Suprapubic skin (tissue), 4 donors: ENCODE measurements around the gene PDE4D. TPM values are rescaled to one million over a fixed set of nuclear protein-coding genes. Genes with fewer than 3 reads are reported as not detected.

Experiments used
- DNase-seq, 2 donors: peaks; one replicate each; pipeline ENCODE4 v3.0.0-alpha.2; 2019; ENCODE audit warnings: low spot score in 2 of 2
- H3K27ac ChIP-seq: fragments of 200-600 bp; sonication (generic); one replicate; pipeline ENCODE4 v1.5.1; 2019
- H3K27me3 ChIP-seq: fragments of 200-600 bp; sonication (generic); one replicate; pipeline ENCODE4 v1.5.1; 2019
- H3K36me3 ChIP-seq: fragments of 200-600 bp; sonication (generic); one replicate; pipeline ENCODE4 v1.5.1; 2019
- H3K4me1 ChIP-seq: fragments of 200-600 bp; sonication (generic); one replicate; pipeline ENCODE4 v1.5.1; 2019
- H3K4me3 ChIP-seq: fragments of 200-600 bp; sonication (generic); one replicate; pipeline ENCODE4 v1.5.1; 2019; ENCODE audit warnings: mild to moderate bottlenecking
- H3K9me3 ChIP-seq: fragments of 200-600 bp; sonication (generic); one replicate; pipeline ENCODE4 v1.5.1; 2019
- EP300 ChIP-seq: sonication (generic); formaldehyde crosslinking; IDR thresholded peaks from one replicate; pipeline ENCODE4 v1.6.1; 2017; ENCODE audit warnings: antibody characterized with exemption
- POLR2A ChIP-seq, 2 donors: fragments of 450-650 bp; IDR thresholded peaks; one replicate each; pipeline ENCODE4 v1.6.1; 2017; ENCODE audit warnings: antibody characterized with exemption in 2 of 2, mild to moderate bottlenecking in 2 of 2, moderate library complexity in 2 of 2
- POLR2AphosphoS5 ChIP-seq, 3 donors: sonication (generic); formaldehyde crosslinking; IDR thresholded peaks; one replicate each; pipeline ENCODE4 v1.6.1; 2017; ENCODE audit warnings: antibody characterized with exemption in 3 of 3
- WGBS: methylation state at CpG from one replicate; pipeline ENCODE4 v1.1.5; 2018; 5-methylcytosine and 5-hydroxymethylcytosine counted together
- total RNA-seq, 4 donors: library from RNA; depleted of rRNA; stranded (reverse); fragments of >200 nt; gene quantifications; one replicate each; pipeline ENCODE4 v1.1.0, GENCODE V29; 2016
- TF ChIP-seq, protein P1 (sequence below), 2 donors: fragments of 200-600 bp in 1 of 2; fragments of 450-650 bp in 1 of 2; sonication (generic) in 1 of 2; IDR thresholded peaks; one replicate each; pipeline ENCODE4 v1.5.1; 2016 to 2019; ENCODE audit warnings: antibody characterized with exemption in 2 of 2, mild to moderate bottlenecking in 1 of 2, moderate library complexity in 1 of 2

PDE4D gene
- total RNA-seq, 4 donors from 2014 or later: 26.8 to 57.2 (median 29.9) TPM

DNA sequence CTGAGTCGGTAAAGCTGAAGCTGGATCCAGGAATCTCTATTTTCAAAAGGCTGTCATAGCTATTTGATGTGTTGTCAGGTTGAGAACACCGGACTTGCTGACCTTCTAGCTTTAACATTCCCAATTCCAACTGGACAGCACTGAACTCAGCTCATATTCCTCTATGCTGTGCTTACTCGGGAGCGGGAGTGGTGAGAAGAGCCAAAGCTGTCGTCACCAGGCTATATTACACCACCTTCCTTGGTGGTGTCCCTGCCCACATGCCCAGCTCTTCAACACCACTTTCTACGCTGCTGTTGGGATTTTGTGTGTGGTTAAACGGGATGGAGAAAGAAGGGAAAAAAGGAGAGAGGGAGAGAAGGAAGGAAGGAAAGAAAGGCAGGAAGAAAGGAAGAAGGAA, 657.1 kb downstream of the PDE4D start:
- Histone ChIP-seq H3K27me3 (no peaks in the 10 kb centered on the region), H3K9me3 (no peaks in the 10 kb centered on the region), H3K36me3 (no peaks in the 10 kb centered on the region), H3K27ac (no peak overlapping the region), H3K4me1 (no peaks in the 10 kb centered on the region), H3K4me3 (no peak overlapping the region)
- TF ChIP-seq POLR2A (IDR thresholded peaks at IDR 0.05): no peak
- TF ChIP-seq, protein P1, sequence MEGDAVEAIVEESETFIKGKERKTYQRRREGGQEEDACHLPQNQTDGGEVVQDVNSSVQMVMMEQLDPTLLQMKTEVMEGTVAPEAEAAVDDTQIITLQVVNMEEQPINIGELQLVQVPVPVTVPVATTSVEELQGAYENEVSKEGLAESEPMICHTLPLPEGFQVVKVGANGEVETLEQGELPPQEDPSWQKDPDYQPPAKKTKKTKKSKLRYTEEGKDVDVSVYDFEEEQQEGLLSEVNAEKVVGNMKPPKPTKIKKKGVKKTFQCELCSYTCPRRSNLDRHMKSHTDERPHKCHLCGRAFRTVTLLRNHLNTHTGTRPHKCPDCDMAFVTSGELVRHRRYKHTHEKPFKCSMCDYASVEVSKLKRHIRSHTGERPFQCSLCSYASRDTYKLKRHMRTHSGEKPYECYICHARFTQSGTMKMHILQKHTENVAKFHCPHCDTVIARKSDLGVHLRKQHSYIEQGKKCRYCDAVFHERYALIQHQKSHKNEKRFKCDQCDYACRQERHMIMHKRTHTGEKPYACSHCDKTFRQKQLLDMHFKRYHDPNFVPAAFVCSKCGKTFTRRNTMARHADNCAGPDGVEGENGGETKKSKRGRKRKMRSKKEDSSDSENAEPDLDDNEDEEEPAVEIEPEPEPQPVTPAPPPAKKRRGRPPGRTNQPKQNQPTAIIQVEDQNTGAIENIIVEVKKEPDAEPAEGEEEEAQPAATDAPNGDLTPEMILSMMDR (IDR thresholded peaks at IDR 0.05): no peak
- no peak for TF ChIP-seq EP300
- TF ChIP-seq POLR2AphosphoS5 (IDR thresholded peaks at IDR 0.05): no peak
- DNase-seq: no peak
- 91% methylated on average over 7 of the region's 7 CpGs for WGBS

DNA sequence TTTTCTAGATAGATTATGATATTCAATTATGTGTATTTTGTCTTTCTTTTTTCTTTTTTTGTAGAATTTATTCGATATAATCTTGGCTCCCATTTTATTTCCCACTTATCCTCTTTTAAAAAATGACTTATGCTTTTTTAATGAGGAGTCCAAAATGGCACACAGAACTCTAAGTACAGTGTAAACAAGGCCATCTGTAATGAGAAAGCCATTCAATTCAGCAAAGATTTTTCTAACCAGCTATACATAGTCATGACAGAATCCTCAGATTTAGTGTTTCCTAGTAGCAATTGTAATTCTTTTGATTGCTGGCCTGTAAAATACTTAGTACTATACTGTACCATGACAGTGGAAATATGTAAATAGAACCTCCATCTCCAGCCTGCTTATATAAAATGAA, 659.3 kb downstream of the PDE4D start:
- Histone ChIP-seq H3K4me1 (no peaks in the 10 kb centered on the region), H3K9me3 (no peaks in the 10 kb centered on the region), H3K36me3 (no peaks in the 10 kb centered on the region), H3K27ac (no peak overlapping the region), H3K27me3 (no peaks in the 10 kb centered on the region), H3K4me3 (no peak overlapping the region)
- 88% methylated on average over 1 of the region's 1 CpG for WGBS
- no peak for TF ChIP-seq POLR2AphosphoS5 (IDR thresholded peaks at IDR 0.05)
- TF ChIP-seq POLR2A (IDR thresholded peaks at IDR 0.05): no peak
- TF ChIP-seq, protein P1 (IDR thresholded peaks at IDR 0.05): no peak
- TF ChIP-seq EP300: no peak
- DNase-seq: no peak

DNA sequence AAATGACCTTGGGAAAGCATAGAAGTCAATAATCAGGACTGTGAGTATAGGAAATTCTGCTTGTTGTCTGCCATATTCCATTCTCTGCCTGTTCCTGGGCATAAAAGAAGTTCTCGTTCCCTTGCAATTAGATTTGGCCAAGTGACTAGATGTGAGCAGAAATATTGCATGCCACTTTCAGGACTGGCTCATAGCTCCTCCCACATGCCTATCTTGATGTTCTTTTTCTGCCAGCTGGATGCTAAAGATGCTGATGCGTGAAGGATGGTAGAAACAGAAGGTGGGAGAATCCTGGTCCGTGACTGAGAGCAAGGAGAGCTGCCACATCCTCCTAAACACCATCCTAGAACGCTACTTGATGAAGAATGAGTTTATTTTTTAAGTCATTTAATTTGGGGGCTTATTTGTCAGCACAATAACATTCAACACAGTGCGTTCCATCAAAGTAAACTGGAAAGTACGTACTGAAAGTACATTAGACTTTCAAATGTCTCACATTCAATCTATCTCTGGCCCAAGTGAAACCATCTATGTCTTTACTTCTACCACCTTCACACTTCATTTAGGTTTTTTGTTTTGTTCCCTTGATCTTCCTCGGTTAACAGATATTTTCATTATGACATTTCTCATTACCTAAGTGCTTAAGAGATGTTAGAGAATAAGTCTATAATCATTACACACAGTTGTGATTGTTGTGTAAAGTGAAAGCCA, 662.1 kb downstream of the PDE4D start:
- 86% methylated on average over 7 of the region's 7 CpGs for WGBS
- Histone ChIP-seq H3K4me1 (no peaks in the 10 kb centered on the region), H3K27ac (no peak overlapping the region), H3K27me3 (no peaks in the 10 kb centered on the region), H3K4me3 (no peak overlapping the region), H3K9me3 (no peaks in the 10 kb centered on the region), H3K36me3 (no peaks in the 10 kb centered on the region)
- no peak for DNase-seq
- TF ChIP-seq POLR2A (IDR thresholded peaks at IDR 0.05): no peak
- no peak for TF ChIP-seq POLR2AphosphoS5 (IDR thresholded peaks at IDR 0.05)
- no peak for TF ChIP-seq EP300
- TF ChIP-seq, protein P1 (IDR thresholded peaks at IDR 0.05): no peak

DNA sequence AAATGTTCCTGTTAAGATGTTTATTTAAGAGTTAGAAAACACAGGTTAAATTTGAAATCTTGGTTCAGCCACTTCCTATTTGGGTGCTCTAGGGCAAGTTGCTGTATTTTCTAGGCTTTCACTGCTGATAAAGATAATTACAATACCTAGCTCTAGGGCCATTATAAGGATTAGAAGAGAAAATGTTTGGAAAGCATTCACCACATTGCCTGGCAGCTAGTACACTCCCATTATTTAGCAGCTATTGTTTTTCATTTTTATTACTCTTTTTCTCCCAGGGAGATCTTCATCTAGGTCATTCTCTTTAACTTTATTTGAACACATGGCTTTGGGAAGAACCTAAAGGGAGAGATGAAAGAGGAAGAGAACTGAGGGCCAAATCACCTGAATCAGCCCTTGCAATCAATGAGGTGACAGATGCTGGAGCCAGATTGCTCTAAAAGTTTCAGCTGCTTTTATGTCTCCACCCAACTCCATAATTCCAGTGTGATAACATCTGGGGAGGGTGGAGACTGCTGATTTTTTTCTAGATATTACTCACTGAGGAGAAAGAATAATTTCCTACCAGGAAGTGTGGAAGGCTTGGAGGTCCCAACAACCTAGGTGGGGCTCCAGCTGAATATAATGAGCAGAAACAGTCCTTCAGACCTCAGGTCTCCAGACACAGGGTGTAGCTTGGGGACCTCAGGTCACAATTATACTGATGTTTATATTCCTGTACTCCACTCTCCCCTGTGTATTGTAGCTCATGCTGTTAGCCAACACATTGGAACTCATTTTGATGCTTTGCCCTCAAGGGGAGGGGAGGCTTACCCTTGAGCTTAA, 670.6 kb downstream of the PDE4D start:
- no peaks in the 10 kb centered on the region for H3K9me3 ChIP-seq
- no peaks in the 10 kb centered on the region for H3K36me3 ChIP-seq
- DNase-seq: no peak
- H3K27me3 ChIP-seq: no peaks in the 10 kb centered on the region
- H3K4me3 ChIP-seq: no peak overlapping the region
- peak overlapping the region; percentile 30 for H3K27ac ChIP-seq
- H3K4me1 ChIP-seq: peaks cover 12% of the 10 kb centered on the region
- TF ChIP-seq POLR2AphosphoS5 (IDR thresholded peaks at IDR 0.05) (no peak), POLR2A (IDR thresholded peaks at IDR 0.05) (no peak), EP300 (no peak)
- TF ChIP-seq, protein P1 (IDR thresholded peaks at IDR 0.05): no peak

DNA sequence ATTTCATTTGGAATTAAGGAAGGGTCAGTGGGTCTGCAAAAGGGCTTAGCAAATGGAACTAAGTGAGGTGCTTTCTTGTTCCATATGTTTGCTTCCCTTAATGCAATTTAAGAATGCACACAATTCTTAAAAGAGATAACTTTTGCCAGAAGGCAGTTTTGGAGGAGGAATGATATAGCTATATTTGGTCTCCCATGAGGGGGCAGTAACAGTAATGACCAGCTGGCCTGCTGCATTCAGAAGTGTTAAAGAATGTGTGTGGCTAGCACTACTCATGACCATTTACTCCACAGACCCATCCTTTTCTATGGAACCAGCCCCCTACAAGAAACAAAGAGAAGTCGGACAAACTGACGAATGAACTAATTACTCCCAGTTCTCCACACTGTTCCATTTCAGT, 671.8 kb downstream of the PDE4D start:
- no peak overlapping the region for H3K4me3 ChIP-seq
- H3K9me3 ChIP-seq: no peaks in the 10 kb centered on the region
- TF ChIP-seq, protein P1 (IDR thresholded peaks at IDR 0.05): no peak
- TF ChIP-seq POLR2A (IDR thresholded peaks at IDR 0.05) (no peak), EP300 (no peak), POLR2AphosphoS5 (IDR thresholded peaks at IDR 0.05) (no peak)
- H3K36me3 ChIP-seq: no peaks in the 10 kb centered on the region
- H3K27ac ChIP-seq: no peak overlapping the region
- no peaks in the 10 kb centered on the region for H3K27me3 ChIP-seq
- H3K4me1 ChIP-seq: peaks cover 12% of the 10 kb centered on the region
- WGBS: 95% methylated on average over 2 of the region's 2 CpGs
- DNase-seq: no peak
